Inflammatory macrophage (primary cell): Measurements from ENCODE around the gene PKM.
A peak's percentile ranks its signal among the peaks of the same experiment; 100 is the strongest.

Source experiments
- DNase-seq, 2 donors: peaks; one replicate each; pipeline ENCODE4 v3.0.0-alpha.2; 2020 to 2022

The PKM gene

GRCh38 chr15:72155003-72155621 lies 75.9 kb downstream of the PKM start:
- DNase-seq: peak in 1 of 2 donors; percentile 13

GRCh38 chr15:72154316-72154715 lies 76.7 kb downstream of the PKM start:
- no peak for DNase-seq

DNA sequence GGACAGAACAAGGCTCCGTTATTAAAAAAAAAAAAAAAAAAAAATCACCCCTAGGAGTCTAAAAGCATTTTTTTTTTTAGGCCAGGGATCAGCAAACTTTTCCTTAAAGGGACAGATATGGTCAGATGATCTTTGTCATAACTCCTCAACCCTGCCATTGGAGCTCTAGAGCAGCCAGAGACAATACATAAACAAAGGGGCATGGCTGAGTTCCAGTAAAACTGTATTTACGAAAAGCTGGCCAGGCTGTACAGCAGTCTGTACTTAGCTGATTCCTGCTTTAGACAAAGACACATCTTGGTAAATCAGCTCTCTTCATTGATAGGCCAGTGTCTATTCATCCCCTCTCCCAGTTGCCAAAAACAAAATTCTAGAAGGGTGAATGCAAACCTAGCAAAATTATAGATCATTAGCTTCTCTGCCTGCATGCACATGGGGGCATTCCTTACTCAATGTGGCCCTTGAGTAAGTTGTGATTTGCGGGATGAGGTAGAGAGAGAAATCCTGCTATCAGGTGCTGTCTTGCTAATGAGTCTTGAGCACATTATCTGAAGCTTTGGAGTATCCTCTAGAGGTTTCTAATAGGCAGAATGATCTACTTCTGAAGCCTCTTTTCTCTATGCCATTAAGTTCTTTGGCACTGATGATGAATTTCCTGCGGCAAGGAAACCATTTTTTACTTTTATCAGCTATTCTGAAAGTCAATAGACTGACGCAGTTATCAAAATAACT lies 77.6 kb downstream of the PKM start:
- DNase-seq: no peak
